ENCODE data around the gene POP4. TPM values are rescaled to one million over a fixed set of nuclear protein-coding genes. Genes with fewer than 3 reads are reported as not detected.

The POP4 gene
- total and polyA plus RNA-seq, 2 experiments from 2014 or later, result 68.9 to 91.8 TPM

- WGBS (ENCODE audit: low lambda C conversion rate, missing lambda C conversion rate), result 48% methylated on average over 5 of the region's 5 CpGs
- H3K27me3 ChIP-seq, result peaks cover 35% of the 10 kb centered on the region
These were observed 15.8 kb upstream of the POP4 start for GRCh38 chr19:29590278-29590677.

GRCh38 chr19:29591670-29592069 lies 14.4 kb upstream of the POP4 start:
- H3K27ac ChIP-seq, result no peak overlapping the region
- no peaks in the 10 kb centered on the region for H3K36me3 ChIP-seq (replicated peaks; ENCODE audit: insufficient read depth, low read depth)
- H3K9me2 ChIP-seq (replicated peaks; ENCODE audit: insufficient read depth), result no peaks in the 10 kb centered on the region
- no peaks in the 10 kb centered on the region for H4K20me1 ChIP-seq (ENCODE audit: insufficient read depth, poor library complexity, severe bottlenecking)
- TF ChIP-seq EZH2phosphoT487 (IDR thresholded peaks at IDR 0.05; ENCODE audit: low read depth, severe bottlenecking, unreplicated experiment) (no peak), CTCF (IDR thresholded peaks at IDR 0.05; ENCODE audit: poor library complexity) (no peak), EZH2 (IDR thresholded peaks at IDR 0.05; ENCODE audit: borderline replicate concordance) (no peak)
- no peak for DNase-seq (ENCODE audit: low spot score)
- WGBS (ENCODE audit: low lambda C conversion rate, missing lambda C conversion rate), result 82% methylated on average over 3 of the region's 3 CpGs
- no peaks in the 10 kb centered on the region for H3K79me2 ChIP-seq
- H3K27me3 ChIP-seq, result peaks cover 35% of the 10 kb centered on the region
- no peak overlapping the region for H2AFZ ChIP-seq
- no peak overlapping the region for H3K4me3 ChIP-seq
- H3K9me3 ChIP-seq (ENCODE audit: low read depth), result no peaks in the 10 kb centered on the region
- H3K4me1 ChIP-seq (ENCODE audit: insufficient read depth), result no peaks in the 10 kb centered on the region
- H3K4me2 ChIP-seq, result no peak overlapping the region

More at GRCh38 chr19:29590278-29590677, 15.8 kb upstream of the POP4 start:
- no peak for DNase-seq (ENCODE audit: low spot score)
- Histone ChIP-seq H3K9me3 (ENCODE audit: low read depth) (no peaks in the 10 kb centered on the region), H3K79me2 (no peaks in the 10 kb centered on the region), H3K4me2 (no peak overlapping the region), H4K20me1 (ENCODE audit: insufficient read depth, poor library complexity, severe bottlenecking) (no peaks in the 10 kb centered on the region), H3K4me1 (ENCODE audit: insufficient read depth) (no peaks in the 10 kb centered on the region), H3K4me3 (no peak overlapping the region), H3K9me2 (replicated peaks; ENCODE audit: insufficient read depth) (no peaks in the 10 kb centered on the region), H3K36me3 (replicated peaks; ENCODE audit: insufficient read depth, low read depth) (no peaks in the 10 kb centered on the region), H3K27ac (no peak overlapping the region), H2AFZ (no peak overlapping the region)
- TF ChIP-seq EZH2phosphoT487 (IDR thresholded peaks at IDR 0.05; ENCODE audit: low read depth, severe bottlenecking, unreplicated experiment) (no peak), CTCF (IDR thresholded peaks at IDR 0.05; ENCODE audit: poor library complexity) (no peak), EZH2 (IDR thresholded peaks at IDR 0.05; ENCODE audit: borderline replicate concordance) (no peak)

- WGBS (ENCODE audit: low lambda C conversion rate, missing lambda C conversion rate), result 77% methylated on average over 6 of the region's 6 CpGs
- H3K36me3 ChIP-seq (replicated peaks; ENCODE audit: insufficient read depth, low read depth), result no peaks in the 10 kb centered on the region
- no peak for DNase-seq (ENCODE audit: low spot score)
- no peaks in the 10 kb centered on the region for H3K79me2 ChIP-seq
- no peaks in the 10 kb centered on the region for H3K9me3 ChIP-seq (ENCODE audit: low read depth)
- H2AFZ ChIP-seq, result no peak overlapping the region
- no peaks in the 10 kb centered on the region for H3K9me2 ChIP-seq (replicated peaks; ENCODE audit: insufficient read depth)
- TF ChIP-seq EZH2phosphoT487 (IDR thresholded peaks at IDR 0.05; ENCODE audit: low read depth, severe bottlenecking, unreplicated experiment), result no peak
- TF ChIP-seq CTCF (IDR thresholded peaks at IDR 0.05; ENCODE audit: poor library complexity), result no peak
- TF ChIP-seq EZH2 (IDR thresholded peaks at IDR 0.05; ENCODE audit: borderline replicate concordance), result no peak
- no peaks in the 10 kb centered on the region for H4K20me1 ChIP-seq (ENCODE audit: insufficient read depth, poor library complexity, severe bottlenecking)
- H3K27me3 ChIP-seq, result peaks cover 36% of the 10 kb centered on the region
- H3K4me3 ChIP-seq, result no peak overlapping the region
- no peak overlapping the region for H3K27ac ChIP-seq
- no peaks in the 10 kb centered on the region for H3K4me1 ChIP-seq (ENCODE audit: insufficient read depth)
- H3K4me2 ChIP-seq, result no peak overlapping the region
These were observed 12.2 kb upstream of the POP4 start for GRCh38 chr19:29593869-29594268.

Measured in hepatocyte (in vitro differentiated cells).